Right forelimb (tissue), 1 donor: ENCODE results near the gene ELAC2.
A peak's percentile ranks its signal among the peaks of the same experiment; 100 is the strongest.

ENCODE experiments used
- DNase-seq: peaks from one replicate; pipeline ENCODE4 v3.0.0-alpha.2; 2018

ELAC2 gene

DNA sequence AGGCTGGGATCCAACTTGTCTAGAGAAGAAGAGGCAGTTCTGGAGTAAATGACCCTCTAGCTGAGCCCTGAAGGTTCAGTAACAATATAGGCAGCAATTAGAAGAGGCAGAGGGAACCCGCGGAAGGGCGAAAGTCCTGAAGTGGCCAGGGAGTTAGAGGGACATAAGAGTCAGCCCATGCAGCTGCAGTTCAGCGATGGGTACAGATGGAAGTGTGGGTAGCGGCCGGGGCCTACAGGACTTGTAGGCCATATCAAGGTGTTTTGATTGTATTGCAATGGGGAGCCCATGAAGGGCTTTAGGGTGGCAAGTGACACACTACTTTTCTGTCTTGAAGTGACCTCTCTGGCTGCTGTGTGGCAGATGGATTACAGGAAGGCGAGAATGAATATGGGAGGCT is 3.0 kb downstream of the ELAC2 start:
- DNase-seq: no peak

DNA sequence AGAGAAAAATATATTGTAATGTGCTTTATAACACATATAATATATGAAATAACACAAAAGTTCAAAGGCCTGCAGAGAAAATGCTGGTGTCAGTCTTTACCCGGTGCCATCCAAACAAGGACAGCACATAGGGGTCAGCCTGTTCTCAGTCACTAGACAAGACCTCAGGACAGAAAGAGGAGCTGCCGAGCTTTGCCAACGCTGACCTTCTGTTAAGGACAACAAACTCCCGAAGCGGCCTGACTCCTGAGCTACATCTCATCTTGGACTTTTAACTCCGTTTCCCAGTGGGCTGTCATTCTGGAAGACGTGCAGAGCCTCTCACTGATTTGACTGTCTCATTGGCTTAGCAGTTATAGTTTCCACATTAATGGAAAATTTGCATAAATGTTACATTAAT is 6.9 kb downstream of the ELAC2 start:
- peak; percentile 12 for DNase-seq

DNA sequence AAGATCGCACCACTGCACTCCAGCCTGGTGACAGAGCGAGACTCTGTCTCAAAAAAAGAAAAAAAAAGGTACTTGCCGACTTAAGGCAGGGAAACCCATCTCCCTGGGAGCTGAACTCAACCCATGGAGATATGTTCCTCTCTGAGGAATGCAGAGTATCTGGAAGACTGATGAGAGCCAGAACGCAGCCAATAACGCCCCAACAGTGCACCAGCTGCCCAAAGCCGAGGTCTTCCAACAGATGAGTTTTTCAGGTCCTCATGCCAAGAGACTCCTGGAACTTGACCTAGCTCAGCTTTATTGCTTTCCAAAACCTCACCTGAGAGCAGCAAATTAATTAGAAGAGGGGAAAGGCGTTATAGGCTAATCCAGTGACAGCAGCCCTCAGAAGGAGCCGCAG is 9.4 kb downstream of the ELAC2 start:
- DNase-seq: no peak

DNA sequence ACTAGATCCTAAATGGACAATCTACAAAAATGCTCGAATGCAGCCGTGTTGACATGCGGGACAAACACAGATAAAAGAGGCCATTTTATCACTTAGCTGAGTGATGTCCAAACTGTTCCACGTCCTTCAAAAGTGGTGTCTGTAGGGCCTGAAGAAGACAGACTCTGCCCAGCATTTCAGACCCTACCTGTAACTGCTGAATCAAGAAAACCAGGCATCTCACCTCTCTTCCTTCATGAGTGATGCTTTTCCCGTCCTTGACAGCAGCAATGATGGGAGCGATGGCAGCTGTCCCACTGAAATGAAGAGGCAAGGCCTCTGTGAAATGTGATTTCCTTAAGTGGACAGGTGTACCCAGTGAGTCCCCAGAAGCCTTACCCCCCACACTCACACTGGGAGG is 12.3 kb downstream of the ELAC2 start:
- DNase-seq: peak; percentile 21

DNA sequence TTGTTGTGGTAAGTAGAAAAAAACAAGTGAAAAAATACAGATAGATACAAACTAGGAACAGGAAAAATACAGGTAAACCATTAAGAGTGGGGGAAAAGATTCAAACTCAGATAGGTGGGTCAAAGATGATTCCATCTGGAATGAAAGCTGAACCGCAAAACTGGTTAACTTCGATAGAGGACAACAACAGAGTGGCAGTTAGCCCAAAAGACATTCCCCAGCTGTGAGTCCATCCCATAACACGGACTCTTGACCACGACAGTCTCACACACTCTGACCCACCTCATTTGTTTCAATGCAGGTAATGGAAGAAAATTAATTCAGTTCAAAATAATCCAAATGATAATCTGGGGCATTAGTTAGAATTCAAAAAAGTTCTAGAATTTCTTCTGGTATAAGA is 13.5 kb downstream of the ELAC2 start:
- DNase-seq: no peak

DNA sequence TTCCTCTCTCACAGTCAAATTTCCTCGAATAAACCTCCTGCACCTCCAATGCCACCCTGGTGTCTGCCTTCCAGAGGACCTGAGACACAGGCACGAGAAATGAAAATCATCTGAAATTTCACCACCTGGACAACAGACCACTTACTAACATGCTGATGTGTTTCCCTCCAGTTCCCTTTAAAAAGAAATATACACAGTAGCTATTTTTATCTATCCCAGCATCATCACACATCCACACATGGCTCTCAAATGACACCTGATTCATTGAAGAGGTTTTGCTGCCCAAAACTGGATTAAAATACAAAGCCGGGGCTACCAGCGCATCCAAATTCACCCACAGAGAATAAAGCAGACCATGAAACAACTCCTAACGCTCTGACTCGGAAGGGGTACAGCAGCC is 13.9 kb downstream of the ELAC2 start:
- DNase-seq: no peak

DNA sequence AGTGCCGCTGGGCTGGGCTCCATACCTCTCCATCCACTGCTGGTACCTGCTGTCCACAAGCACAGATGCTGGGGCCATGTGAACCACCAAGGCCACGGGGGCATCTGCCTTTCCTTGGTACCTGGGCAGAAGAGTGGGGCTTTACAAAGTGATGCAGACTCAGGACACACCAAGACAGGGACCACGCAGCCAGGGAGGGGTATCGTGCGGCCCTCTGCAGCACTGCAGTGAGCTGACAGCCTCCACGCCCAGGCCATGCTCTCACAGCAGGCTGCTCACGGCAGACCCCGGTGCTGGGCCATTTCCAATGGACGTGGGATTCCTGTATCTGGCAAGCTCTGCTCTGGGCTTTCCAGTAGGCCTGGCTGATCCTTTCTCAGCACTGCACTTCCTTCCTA is 14.4 kb downstream of the ELAC2 start:
- DNase-seq: no peak

DNA sequence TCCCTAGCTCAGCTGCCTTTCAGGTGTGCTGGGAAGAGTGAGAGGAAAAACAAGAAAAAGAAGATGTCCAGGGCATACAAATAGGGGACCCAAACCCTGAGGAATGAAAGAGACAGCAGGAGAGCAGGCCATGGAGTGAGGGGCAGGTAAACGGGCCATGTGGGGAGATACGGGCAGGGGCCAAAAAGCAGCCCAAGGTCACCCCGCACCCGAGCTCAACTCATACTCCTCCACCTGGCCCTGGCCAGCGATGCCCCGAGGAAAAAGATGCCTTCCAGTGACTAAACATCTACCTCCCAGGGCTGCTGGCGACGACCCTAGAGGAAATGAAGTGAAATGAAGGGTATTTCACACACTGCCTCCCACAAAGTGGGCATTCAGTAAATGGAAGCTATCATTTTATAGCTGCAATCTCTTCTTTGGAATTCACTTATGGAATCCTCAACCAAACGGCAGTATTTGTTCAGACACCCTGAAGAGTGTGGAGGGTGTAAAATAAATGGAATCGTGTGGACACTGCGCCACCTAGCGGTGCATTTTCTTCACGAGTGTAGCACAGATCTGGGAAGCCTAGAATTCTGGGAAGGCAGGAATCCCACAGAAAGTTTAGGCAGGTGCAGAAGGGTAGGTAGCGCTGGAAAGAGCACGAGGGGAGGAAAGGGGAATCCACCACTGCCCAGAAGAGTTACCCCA is 14.9 kb downstream of the ELAC2 start:
- peak; percentile 85 for DNase-seq

DNA sequence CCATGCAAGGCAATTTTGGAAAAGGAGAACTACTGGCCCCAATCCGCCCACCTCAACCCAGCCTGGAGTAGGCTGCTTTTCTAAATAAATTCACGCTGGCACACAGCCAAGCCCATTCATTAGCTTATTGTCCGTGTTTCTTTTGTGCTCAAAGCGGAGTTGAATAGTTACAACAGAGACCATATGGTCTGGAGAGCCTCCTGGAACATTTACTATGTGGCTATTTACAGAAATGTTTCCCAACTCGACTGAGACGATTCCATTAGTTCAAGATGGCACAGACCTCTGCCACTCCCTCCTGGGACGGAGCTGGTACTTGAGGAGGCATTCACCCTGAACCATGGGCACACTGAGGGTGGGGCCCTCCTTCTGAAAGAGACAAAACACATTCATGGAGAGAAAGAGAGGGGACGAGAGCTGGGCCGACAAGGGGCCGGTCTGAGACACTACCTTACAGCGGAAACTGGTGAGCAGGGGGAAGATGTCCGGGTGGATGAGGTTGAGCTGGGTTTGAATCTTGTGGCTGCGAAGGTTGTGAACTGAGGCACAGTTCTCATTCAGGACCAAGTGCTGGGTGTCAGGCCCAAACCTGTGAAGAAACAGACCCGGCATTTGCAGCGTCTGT is 15.7 kb downstream of the ELAC2 start:
- DNase-seq: no peak

DNA sequence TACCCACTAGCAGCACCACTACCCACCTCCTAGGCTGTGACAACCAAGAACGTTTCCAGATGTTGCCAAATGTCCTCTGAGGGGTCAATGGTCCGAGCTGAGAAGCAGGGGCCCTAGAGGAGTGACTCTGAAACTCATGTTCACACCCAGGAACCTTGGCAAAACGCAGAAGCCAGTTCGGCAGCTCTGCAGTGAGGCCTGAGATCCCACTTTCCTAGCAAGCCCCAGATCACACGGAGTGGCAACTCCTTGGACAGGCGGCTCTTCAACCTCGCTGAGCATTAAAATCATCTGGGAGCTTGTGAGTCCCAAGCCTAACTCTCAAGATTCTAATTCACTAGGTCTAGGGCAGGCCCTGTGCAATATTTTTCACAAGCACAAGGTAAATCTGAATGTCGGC is 17.3 kb downstream of the ELAC2 start:
- no peak for DNase-seq

DNA sequence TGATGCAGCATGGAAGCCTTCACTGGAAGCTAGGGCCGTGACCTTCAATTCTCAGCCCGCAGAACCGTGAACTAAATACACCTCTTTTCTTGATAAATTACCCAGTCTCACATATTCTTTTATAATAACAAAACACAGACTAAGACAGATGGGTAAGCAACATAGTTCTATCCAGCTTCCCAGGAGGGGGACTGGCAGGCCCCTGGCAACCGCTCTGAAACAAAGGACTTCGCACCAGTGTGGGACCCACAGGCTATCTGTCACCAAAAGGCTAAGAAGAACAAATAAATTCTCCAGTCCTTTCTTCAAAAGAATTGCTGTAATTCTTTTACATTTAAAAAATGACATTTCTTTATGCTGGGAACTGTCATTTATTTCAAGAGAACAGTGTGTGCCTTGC is 19.0 kb downstream of the ELAC2 start:
- no peak for DNase-seq

DNA sequence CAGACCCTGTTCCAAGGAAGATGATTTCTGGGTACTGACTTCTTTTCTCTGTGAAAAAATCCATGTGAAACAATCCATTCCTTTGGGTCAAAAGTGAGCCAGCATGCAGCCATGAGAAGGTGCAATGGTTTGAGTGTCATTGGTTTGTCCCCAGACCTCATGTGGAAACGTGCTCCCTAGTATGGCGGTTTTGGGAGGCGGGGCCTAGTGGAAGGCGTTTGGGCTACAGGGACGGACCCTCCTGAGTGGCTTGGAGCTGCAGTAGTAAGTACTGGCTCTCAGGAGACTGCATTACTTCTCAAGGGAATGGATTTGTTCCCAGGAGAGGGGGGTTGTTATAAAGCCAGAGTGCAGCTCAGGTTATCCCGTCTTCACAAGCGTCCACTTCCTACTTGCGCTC is 19.4 kb downstream of the ELAC2 start:
- DNase-seq: no peak

DNA sequence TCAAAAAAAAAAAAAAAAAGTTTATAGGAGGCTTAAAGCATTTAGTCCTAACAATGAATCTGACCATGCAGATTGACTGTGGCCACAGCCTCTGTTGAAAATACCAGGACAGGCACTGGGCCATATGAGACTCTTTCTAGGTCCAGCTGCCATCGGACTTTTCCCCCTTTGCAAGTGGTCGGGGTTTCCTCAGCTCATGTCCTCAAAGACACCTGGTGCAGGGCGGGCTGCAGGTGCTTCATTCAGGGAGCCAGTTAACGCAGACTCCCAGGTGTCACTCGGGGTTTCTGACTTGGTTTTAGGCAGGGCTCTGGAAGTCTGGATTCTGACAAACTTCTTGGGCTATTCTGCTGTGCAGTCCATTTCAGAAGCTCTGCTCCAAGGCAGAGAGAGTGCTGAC is 20.9 kb downstream of the ELAC2 start:
- no peak for DNase-seq

DNA sequence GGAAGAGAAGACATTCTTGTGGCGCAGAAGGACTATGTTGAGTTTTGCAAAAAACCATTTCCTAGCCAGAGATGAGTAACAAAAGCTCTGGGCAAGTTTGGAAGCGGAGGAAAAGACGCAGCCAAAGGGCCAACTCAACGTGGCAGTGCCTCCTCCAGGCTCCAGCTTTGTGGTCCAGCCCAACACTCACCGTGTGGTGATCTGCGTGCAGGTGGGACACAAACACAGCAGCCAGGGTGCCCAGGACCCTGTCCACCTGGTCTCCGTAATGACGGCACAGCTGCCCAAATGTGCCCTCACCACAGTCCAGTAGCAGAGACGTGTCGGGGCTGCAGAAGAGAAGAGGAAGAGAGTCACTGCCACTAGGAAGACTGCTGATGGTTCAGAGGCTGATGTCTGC is 21.5 kb downstream of the ELAC2 start:
- DNase-seq: no peak

DNA sequence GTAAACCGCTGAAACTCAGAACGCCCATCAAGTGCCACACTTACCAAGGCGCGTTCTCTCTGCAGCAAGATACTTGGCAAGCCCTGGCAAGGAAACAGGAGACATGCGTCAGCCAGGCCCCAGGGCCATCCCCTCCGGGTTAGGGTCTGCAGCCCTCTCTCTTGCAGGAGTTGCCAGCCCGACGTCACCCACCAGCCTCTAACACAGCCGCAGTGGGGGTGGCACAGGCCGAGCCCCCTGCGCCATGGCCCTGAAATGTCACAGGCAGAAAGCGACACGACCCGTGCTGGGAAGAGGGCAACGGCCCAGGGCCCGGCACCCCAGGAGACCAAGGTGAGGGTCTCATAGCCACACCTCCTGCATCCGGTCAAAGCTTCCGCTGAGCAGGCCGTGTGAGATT is 21.9 kb downstream of the ELAC2 start:
- no peak for DNase-seq

DNA sequence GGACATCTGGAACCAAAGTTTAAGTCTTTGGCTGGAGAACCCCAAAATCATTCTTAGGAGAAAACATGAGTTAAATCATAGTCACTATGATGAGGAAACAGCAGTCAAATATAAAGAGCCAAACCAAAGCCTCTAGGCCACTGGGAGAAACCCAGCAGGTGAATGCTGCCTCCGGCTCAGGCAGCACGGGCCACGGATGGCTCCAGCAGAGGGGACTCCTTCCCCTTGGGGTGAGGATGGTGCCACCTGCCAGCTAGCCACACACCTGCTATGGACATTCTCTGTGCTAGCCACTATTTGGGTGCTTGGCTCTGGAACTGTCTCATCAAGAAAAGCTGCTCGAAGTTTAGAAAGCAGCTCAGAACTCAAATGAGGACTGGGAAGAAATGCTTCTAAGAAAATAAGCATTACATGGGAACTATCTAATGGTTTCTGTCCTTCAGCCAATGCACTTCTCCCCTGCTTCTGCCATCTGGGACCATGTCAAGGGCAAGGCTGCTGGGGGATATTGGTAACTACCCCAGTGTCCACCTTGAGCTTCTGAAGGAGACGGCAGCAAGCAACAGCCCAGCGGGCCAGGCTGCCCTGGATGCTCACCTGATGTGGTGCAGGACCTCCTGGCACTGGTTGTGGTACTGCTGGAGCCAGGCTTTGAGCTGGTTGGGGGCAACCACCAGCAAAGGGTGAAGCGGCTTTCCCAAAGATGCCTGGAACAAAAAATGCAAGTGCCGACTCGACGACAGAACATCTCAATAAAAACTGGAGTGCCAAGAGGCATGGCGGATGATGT is 22.5 kb downstream of the ELAC2 start:
- DNase-seq: no peak

DNA sequence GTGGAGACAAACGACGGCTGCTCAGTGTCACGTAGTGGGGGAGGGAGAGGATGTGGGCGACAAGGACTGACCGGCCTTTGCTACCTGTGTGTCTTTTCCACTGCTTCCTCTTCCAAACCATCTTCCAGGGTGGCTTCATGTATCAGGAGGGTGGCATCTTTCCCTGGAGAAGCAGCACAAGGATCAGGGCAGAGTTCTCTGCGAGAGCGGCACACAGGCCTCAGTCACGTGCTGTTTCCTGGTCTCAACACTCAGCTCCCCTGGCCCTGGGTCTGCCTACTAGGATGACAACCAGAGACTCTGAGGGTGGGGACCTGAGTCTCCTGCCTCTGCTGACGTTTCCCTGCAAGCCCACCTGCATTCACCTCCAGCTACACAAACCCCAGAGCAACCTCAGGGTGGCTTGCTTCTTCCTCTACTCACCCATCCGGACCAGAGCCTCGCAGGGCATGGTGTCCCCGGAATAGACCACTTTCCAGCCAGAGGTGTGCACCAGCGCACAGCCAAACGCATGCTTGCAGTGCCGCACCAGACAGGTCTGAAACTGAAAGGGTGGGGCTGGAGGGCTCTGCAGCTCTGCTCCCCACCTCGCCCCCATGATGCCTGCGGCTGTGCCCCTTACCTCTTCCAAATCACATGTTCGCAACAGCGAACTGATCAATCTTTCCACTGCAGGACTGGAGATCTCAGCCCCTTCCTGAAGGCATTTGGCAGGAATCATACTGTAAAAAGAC is 23.3 kb downstream of the ELAC2 start:
- DNase-seq: no peak

DNA sequence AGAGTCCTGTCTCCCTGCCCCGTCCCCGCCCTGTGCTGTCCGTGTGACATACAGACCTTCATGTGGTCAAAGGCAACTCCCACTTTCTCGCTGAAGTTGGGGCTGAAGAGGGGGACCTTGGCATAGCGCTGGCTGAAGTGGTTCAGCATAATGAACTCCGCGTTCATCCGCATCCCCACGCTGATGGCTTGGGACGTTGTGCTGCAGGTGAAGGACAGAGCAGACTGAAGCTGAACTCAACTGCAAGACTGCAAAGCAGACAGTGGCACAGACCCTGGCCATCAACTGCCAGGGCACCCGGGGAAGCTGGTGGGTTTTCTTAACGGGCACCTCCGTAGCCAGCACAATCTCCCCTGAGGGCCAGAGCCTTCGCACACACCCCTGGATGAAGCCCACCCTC is 24.2 kb downstream of the ELAC2 start:
- DNase-seq: no peak

DNA sequence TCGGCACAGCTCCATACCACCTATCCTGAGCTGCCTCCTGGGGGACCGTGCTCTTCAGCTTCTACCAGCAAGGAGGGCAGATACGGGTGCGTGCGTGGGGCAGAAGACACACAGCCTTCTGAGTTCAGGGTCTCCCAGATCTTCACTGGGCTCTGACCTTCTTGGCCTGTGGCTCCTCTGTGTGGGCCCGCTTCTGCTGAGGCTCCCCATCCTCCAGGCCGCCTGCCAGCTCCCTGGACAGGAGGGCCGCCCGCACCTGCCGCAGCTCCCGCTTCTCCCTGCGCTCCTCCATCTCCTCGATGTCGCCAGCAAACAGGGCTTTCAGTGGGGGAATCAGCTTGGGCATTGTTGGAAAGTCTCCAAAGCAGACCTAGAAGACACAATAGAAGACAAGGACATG is 25.2 kb downstream of the ELAC2 start:
- no peak for DNase-seq

DNA sequence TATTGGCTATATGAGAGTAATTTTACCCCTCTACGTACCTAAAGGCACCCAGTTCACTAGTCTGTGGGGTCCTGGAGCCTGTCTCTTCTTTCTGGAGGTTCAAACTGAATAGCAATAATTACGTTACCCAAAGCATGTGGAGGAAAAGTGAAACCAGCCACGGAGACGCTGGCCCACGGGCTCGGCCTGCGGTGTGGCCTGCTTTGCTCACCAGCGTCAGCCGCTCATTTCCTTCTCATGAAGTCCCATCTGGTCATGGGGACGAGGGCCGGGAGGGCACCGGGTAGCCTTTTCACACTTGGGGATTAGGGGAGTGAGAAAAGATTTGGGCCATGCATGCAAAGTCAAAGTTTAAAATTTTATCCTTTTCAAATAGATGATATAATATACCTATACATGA is 26.9 kb downstream of the ELAC2 start:
- no peak for DNase-seq

DNA sequence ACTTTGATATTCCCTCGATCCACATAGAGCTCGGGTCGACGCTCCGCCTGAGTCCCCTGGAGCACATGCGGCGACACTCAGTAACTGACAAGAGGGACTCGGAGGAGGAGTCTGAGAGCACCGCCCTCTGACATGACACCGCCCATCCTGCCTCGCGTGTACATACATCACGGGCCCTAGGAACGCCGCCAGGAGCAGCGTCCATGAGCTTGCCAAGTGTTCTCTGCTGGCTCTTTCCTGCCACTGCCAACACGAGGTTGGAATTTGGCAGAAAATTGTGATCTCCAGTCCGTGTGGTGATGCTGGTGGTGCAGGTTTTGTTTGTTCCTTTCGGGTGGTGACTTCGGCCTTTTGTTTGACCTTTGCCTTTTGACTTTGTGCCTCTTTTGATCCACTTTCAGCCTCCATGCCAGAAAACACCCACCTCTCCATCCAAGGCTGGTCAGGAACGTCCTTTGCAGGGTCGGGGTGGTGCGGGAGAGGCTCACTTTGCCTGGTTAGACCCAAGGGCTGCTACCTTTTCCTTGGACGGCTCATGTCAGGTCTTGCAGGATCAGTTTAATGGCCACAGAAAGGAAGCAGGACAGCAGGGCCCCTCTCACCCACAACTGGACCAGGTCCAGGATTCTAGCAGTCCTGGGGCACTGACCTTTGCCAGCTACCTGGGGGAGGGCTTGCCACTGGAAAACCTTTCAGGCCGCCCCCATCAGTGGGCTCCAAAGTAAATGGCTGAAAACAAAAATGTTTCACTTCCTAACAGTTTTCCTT is 27.6 kb downstream of the ELAC2 start:
- DNase-seq: no peak

DNA sequence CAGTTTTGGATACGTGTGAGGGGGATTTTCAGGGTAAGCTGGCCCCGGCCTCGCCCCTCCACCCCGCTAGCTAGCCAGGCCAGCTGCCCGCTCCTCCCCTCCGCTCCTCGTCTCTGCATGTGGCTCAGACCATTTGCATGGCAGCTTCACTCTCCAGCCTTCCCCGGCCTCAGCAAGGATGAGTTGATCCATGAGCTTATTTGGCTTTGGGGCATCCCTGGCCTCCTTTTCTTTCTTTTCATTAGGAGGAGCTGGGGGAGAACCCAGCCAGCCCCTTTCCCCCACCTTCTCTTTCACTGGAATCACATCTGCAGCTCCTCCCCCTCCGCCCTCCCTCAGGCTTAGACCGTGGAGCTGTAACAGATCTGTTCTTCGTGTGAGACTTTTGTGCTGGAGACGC is 30.7 kb downstream of the ELAC2 start:
- DNase-seq: no peak
